Neuronal stem cell (in vitro differentiated cells): Measurements from ENCODE around the gene EXOC3L4.

Source experiments
- DNase-seq: peaks from one replicate; pipeline ENCODE4 v3.0.0-alpha.2; 2013; ENCODE audit warnings: low spot score
- H2AFZ ChIP-seq: one replicate; pipeline ENCODE4 v1.6.1; 2013; ENCODE audit warnings: mild to moderate bottlenecking, low read length, inconsistent platforms
- H2AK5ac ChIP-seq: 2 replicates; pipeline ENCODE4 v1.6.1; 2013; ENCODE audit warnings: low read depth, mild to moderate bottlenecking, inconsistent platforms, low read length, moderate library complexity, mixed read lengths
- H2BK120ac ChIP-seq: 2 replicates; pipeline ENCODE4 v1.6.1; 2013; ENCODE audit warnings: low read depth, mild to moderate bottlenecking, inconsistent platforms, low read length, moderate library complexity, mixed read lengths
- H2BK12ac ChIP-seq: one replicate; pipeline ENCODE4 v1.6.1; 2013; ENCODE audit warnings: low read length, inconsistent platforms
- H2BK15ac ChIP-seq: 2 replicates; pipeline ENCODE4 v1.6.1; 2013; ENCODE audit warnings: mild to moderate bottlenecking, low read length, inconsistent platforms, mixed read lengths
- H2BK5ac ChIP-seq: one replicate; pipeline ENCODE4 v1.6.1; 2013; ENCODE audit warnings: inconsistent platforms, mild to moderate bottlenecking, low read length, moderate library complexity
- H3K14ac ChIP-seq: one replicate; pipeline ENCODE4 v1.6.1; 2013; ENCODE audit warnings: low read length, inconsistent platforms
- H3K18ac ChIP-seq: 2 replicates; pipeline ENCODE4 v1.6.1; 2013; ENCODE audit warnings: low read length, inconsistent platforms
- H3K23ac ChIP-seq: 2 replicates; pipeline ENCODE4 v1.6.1; 2013; ENCODE audit warnings: low read depth, mild to moderate bottlenecking, mixed read lengths, low read length, inconsistent platforms; ENCODE audit not compliant: poor library complexity
- H3K27ac ChIP-seq: replicated peaks from 3 replicates; pipeline ENCODE4 v1.5.1; 2013; ENCODE audit warnings: low read length, inconsistent platforms
- H3K27me3 ChIP-seq, 3 experiments: 2 replicates each; pipeline ENCODE4 v1.6.1; 2013; ENCODE audit warnings: low read length in 3 of 3, mild to moderate bottlenecking in 2 of 3, inconsistent platforms in 1 of 3, low read depth in 1 of 3, mixed read lengths in 1 of 3, moderate library complexity in 1 of 3; ENCODE audit not compliant: control insufficient read depth in 3 of 3, insufficient read depth in 3 of 3
- H3K36me3 ChIP-seq, 2 donors: replicated peaks in 1 of 2; 2 replicates each; pipeline ENCODE4 v1.6.1; 2013; ENCODE audit warnings: low read length in 2 of 2; ENCODE audit not compliant: control insufficient read depth in 2 of 2, insufficient read depth in 2 of 2
- H3K4ac ChIP-seq: 2 replicates; pipeline ENCODE4 v1.6.1; 2013; ENCODE audit warnings: inconsistent platforms, mild to moderate bottlenecking, low read length, moderate library complexity
- H3K4me1 ChIP-seq, 2 donors: 1 replicate in 1 of 2; 2 replicates in 1 of 2; pipeline ENCODE4 v1.6.1; 2013; ENCODE audit warnings: low read length in 2 of 2, low read depth in 1 of 2; ENCODE audit not compliant: control insufficient read depth in 2 of 2, insufficient read depth in 1 of 2
- H3K4me2 ChIP-seq: one replicate; pipeline ENCODE4 v1.6.1; 2013; ENCODE audit warnings: mild to moderate bottlenecking, low read length, inconsistent platforms; ENCODE audit not compliant: insufficient read depth, poor library complexity, severe bottlenecking
- H3K4me3 ChIP-seq, 2 donors: 2 replicates each; pipeline ENCODE4 v1.5.1; 2013; ENCODE audit warnings: low read length in 2 of 2, mild to moderate bottlenecking in 2 of 2, inconsistent platforms in 1 of 2, moderate library complexity in 1 of 2
- H3K79me1 ChIP-seq: one replicate; pipeline ENCODE4 v1.6.1; 2013; ENCODE audit warnings: low read depth, mild to moderate bottlenecking, inconsistent platforms, low read length, moderate library complexity
- H3K9ac ChIP-seq: one replicate; pipeline ENCODE4 v1.6.1; 2013; ENCODE audit warnings: mild to moderate bottlenecking, low read depth, low read length, inconsistent platforms; ENCODE audit not compliant: poor library complexity
- H3K9me3 ChIP-seq, 2 donors: replicated peaks in 1 of 2; 2 replicates each; pipeline versions ENCODE3 to v1.6.1; 2013; ENCODE audit warnings: low read length in 2 of 2, mild to moderate bottlenecking in 2 of 2, inconsistent platforms in 1 of 2, low read depth in 1 of 2, mixed read lengths in 1 of 2, moderate library complexity in 1 of 2; ENCODE audit not compliant: control insufficient read depth in 2 of 2, insufficient read depth in 1 of 2
- H4K8ac ChIP-seq: one replicate; pipeline ENCODE4 v1.6.1; 2013; ENCODE audit warnings: low read depth, mild to moderate bottlenecking, inconsistent platforms, low read length, moderate library complexity
- H4K91ac ChIP-seq: one replicate; pipeline ENCODE4 v1.6.1; 2013; ENCODE audit warnings: low read length, low read depth, mild to moderate bottlenecking, inconsistent platforms; ENCODE audit not compliant: poor library complexity
- WGBS, 2 donors: extraction: QIAGEN DNeasy Blood & Tissue Kit; methylation state at CpG; one replicate each; pipeline ENCODE4 v1.1.7; 2013; ENCODE audit warnings: missing lambda C conversion rate in 2 of 2, mixed read lengths in 1 of 2; ENCODE audit not compliant: insufficient read length in 2 of 2, insufficient replicate concordance in 1 of 2; ENCODE audit errors: extremely low coverage in 2 of 2; 5-methylcytosine and 5-hydroxymethylcytosine counted together

EXOC3L4 gene

GRCh38 chr14:103134919-103135318, 40.4 kb downstream of the EXOC3L4 start:
- Histone ChIP-seq H3K23ac (no peak overlapping the region), H3K18ac (no peak overlapping the region), H3K4me2 (no peak overlapping the region), H2BK12ac (no peak overlapping the region), H3K79me1 (no peaks in the 10 kb centered on the region), H3K9ac (no peak overlapping the region), H3K9me3 (peaks cover 0 to 4% of the 10 kb centered on the region in 2 donors), H4K8ac (no peak overlapping the region), H2AK5ac (no peak overlapping the region), H3K27me3 (peaks cover 0 to 55% (median 6%) of the 10 kb centered on the region in 3 experiments), H2BK15ac (no peak overlapping the region), H4K91ac (no peak overlapping the region), H2BK120ac (no peak overlapping the region), H3K14ac (no peak overlapping the region), H3K36me3 (peaks cover 0 to 15% of the 10 kb centered on the region in 2 donors), H3K4me3 (no peak overlapping the region), H2AFZ (no peak overlapping the region), H3K4ac (no peak overlapping the region), H3K27ac (no peak overlapping the region), H3K4me1 (peaks cover 3 to 11% of the 10 kb centered on the region in 2 donors), H2BK5ac (no peak overlapping the region)
- WGBS, 2 donors = no CpG with 5 or more reads among the region's 14 CpGs
- no peak for DNase-seq

GRCh38 chr14:103135333-103136260, 41.1 kb downstream of the EXOC3L4 start:
- H3K4me2 ChIP-seq = no peak overlapping the region
- no peak overlapping the region for H2BK120ac ChIP-seq
- no CpG with 5 or more reads among the region's 26 CpGs for WGBS, 2 donors
- no peak overlapping the region for H3K27ac ChIP-seq
- no peak overlapping the region for H3K14ac ChIP-seq
- H4K91ac ChIP-seq = no peak overlapping the region
- H3K36me3 ChIP-seq = peaks cover 0 to 12% of the 10 kb centered on the region in 2 donors
- no peak overlapping the region for H3K4ac ChIP-seq
- H4K8ac ChIP-seq = no peak overlapping the region
- H3K27me3 ChIP-seq = peaks cover 0 to 55% (median 9%) of the 10 kb centered on the region in 3 experiments
- H3K23ac ChIP-seq = no peak overlapping the region
- DNase-seq = no peak
- H3K4me1 ChIP-seq = peaks cover 3 to 11% of the 10 kb centered on the region in 2 donors
- H3K18ac ChIP-seq = no peak overlapping the region
- H2BK12ac ChIP-seq = no peak overlapping the region
- H2AFZ ChIP-seq = no peak overlapping the region
- no peak overlapping the region for H2BK5ac ChIP-seq
- no peak overlapping the region for H3K4me3 ChIP-seq
- H2AK5ac ChIP-seq = no peak overlapping the region
- no peak overlapping the region for H2BK15ac ChIP-seq
- peaks cover 0 to 4% of the 10 kb centered on the region in 2 donors for H3K9me3 ChIP-seq
- no peak overlapping the region for H3K9ac ChIP-seq
- no peaks in the 10 kb centered on the region for H3K79me1 ChIP-seq

- H2AFZ ChIP-seq = no peak overlapping the region
- H3K9ac ChIP-seq = no peak overlapping the region
- H3K79me1 ChIP-seq = no peaks in the 10 kb centered on the region
- no peak overlapping the region for H3K18ac ChIP-seq
- H2BK15ac ChIP-seq = no peak overlapping the region
- WGBS, 2 donors = no CpG with 5 or more reads among the region's 20 CpGs
- H3K27me3 ChIP-seq = peaks cover 0 to 53% (median 9%) of the 10 kb centered on the region in 3 experiments
- H3K4me1 ChIP-seq = peaks cover 3 to 11% of the 10 kb centered on the region in 2 donors
- no peak overlapping the region for H2AK5ac ChIP-seq
- no peak overlapping the region for H3K27ac ChIP-seq
- H4K8ac ChIP-seq = no peak overlapping the region
- H2BK5ac ChIP-seq = no peak overlapping the region
- no peak overlapping the region for H3K4me3 ChIP-seq
- no peak overlapping the region for H3K4ac ChIP-seq
- peaks cover 0 to 12% of the 10 kb centered on the region in 2 donors for H3K36me3 ChIP-seq
- no peak for DNase-seq
- H3K23ac ChIP-seq = no peak overlapping the region
- no peak overlapping the region for H4K91ac ChIP-seq
- H2BK12ac ChIP-seq = no peak overlapping the region
- H3K14ac ChIP-seq = no peak overlapping the region
- H2BK120ac ChIP-seq = no peak overlapping the region
- H3K9me3 ChIP-seq = peaks cover 0 to 4% of the 10 kb centered on the region in 2 donors
- H3K4me2 ChIP-seq = no peak overlapping the region
Observed at GRCh38 chr14:103136388-103137271, 42.1 kb downstream of the EXOC3L4 start.
